ENCODE measurements around the gene DNAH11.
"Not testable (repeated sequence)": the region's sequence is repeated elsewhere in the genome, so short reads cannot be mapped to it uniquely, and the experiment has no call there.

- TF ChIP-seq CTCF, POLR2A (IDR thresholded peaks at IDR 0.05): not testable (repeated sequence)
Observed at GRCh38 chr7:21532485-21532884, 10.4 kb upstream of the DNAH11 start.
